GM12801 (cell line): Measurements from ENCODE around the gene KIF3A.

Experiments used
- CTCF ChIP-seq: IDR thresholded peaks from one replicate; pipeline ENCODE4 v1.5.1; 2011; ENCODE audit warnings: control low read depth; ENCODE audit not compliant: insufficient read length; ENCODE audit errors: extremely low read depth

Gene KIF3A

GRCh38 chr5:132666310-132667123 is 70.8 kb downstream of the KIF3A start:
- no peak for TF ChIP-seq CTCF

- TF ChIP-seq CTCF: no peak
Observed at GRCh38 chr5:132665574-132666080, 71.7 kb downstream of the KIF3A start.

- TF ChIP-seq CTCF: no peak
Observed at GRCh38 chr5:132664696-132665209, 72.6 kb downstream of the KIF3A start.

- no peak for TF ChIP-seq CTCF
Observed at GRCh38 chr5:132663771-132664695, 73.3 kb downstream of the KIF3A start.

GRCh38 chr5:132662925-132663770 is 74.2 kb downstream of the KIF3A start:
- no peak for TF ChIP-seq CTCF

- no peak for TF ChIP-seq CTCF
Observed at GRCh38 chr5:132662004-132662401, 75.3 kb downstream of the KIF3A start.
